Panc1 (cell line): Measurements from ENCODE around the gene SSR1. TPM values are rescaled to one million over a fixed set of nuclear protein-coding genes. Genes with fewer than 3 reads are reported as not detected.

Experiments
- ATAC-seq: fragments of 200-7000 bp; cut with Tn5 transposase; 2 replicates; pipeline ENCODE4 v1.9.1; 2020; ENCODE audit warnings: mild to moderate bottlenecking, moderate library complexity
- BruUV-seq: library from RNA; stranded (reverse); fragments of 400-500 nt; replicated peaks from 2 replicates; lab custom pipeline; 2021; lab: Mats Ljungman, UMichigan
- CTCF ChIA-PET: fragments of 300-600 bp; sonication (Branson Sonifier 250); formaldehyde crosslinking; loops from one replicate; lab custom pipeline; 2022; ENCODE audit warnings: antibody characterized with exemption; lab: Charles Lee
- POLR2A ChIA-PET: fragments of 300-600 bp; sonication (Branson Sonifier 250); formaldehyde crosslinking; loops from one replicate; lab custom pipeline; 2022; ENCODE audit warnings: antibody characterized with exemption; lab: Charles Lee
- DNase-seq: peaks from one replicate; pipeline ENCODE4 v3.0.0-alpha.2; 2010; ENCODE audit warnings: low read depth, low spot score
- H3K27ac ChIP-seq: 2 replicates; pipeline ENCODE4 v1.5.1; 2011; ENCODE audit warnings: mild to moderate bottlenecking, low read length, inconsistent platforms
- H3K27me3 ChIP-seq: fragments of 200-500 bp; sonication (Bioruptor generic); 2 replicates; pipeline ENCODE4 v1.6.0; 2014; ENCODE audit warnings: low read length, inconsistent platforms; ENCODE audit not compliant: control insufficient read depth, insufficient read depth
- H3K36me3 ChIP-seq: fragments of 200-500 bp; sonication (Bioruptor generic); 2 replicates; pipeline ENCODE4 v1.5.1; 2014; ENCODE audit warnings: inconsistent platforms, mild to moderate bottlenecking, low read length, moderate library complexity; ENCODE audit not compliant: control insufficient read depth, insufficient read depth
- H3K4me1 ChIP-seq: 2 replicates; pipeline ENCODE4 v1.5.1; 2011; ENCODE audit warnings: inconsistent platforms, mild to moderate bottlenecking, low read length, moderate library complexity; ENCODE audit not compliant: control insufficient read depth, insufficient read depth
- H3K4me3 ChIP-seq, 2 experiments: 2 replicates each; pipeline ENCODE4 v1.5.1; 2011 to 2012; ENCODE audit warnings: low read depth in 2 of 2, low read length in 2 of 2, mild to moderate bottlenecking in 2 of 2, inconsistent platforms in 1 of 2, moderate library complexity in 1 of 2
- H3K9me3 ChIP-seq: fragments of 200-500 bp; sonication (Bioruptor generic); 2 replicates; pipeline ENCODE4 v1.5.1; 2014; ENCODE audit warnings: low read depth, mild to moderate bottlenecking, inconsistent platforms, low read length, moderate library complexity; ENCODE audit not compliant: control insufficient read depth, insufficient read depth
- CTCF ChIP-seq: fragments of 450-650 bp; IDR thresholded peaks from 2 replicates; pipeline ENCODE4 v1.5.1; 2017; ENCODE audit warnings: mild to moderate bottlenecking
- POLR2AphosphoS5 ChIP-seq: IDR thresholded peaks from 2 replicates; pipeline ENCODE4 v1.6.1; 2012; ENCODE audit warnings: mild to moderate bottlenecking, low read depth, low read length, moderate library complexity
- REST ChIP-seq, 2 experiments: IDR thresholded peaks; 2 replicates each; pipeline ENCODE4 v1.6.1; 2011 to 2012; ENCODE audit warnings: low read depth in 2 of 2, control low read depth in 1 of 2, low read length in 1 of 2, mild to moderate bottlenecking in 1 of 2, moderate library complexity in 1 of 2; ENCODE audit not compliant: insufficient read depth in 1 of 2
- SIN3A ChIP-seq: IDR thresholded peaks from 2 replicates; pipeline ENCODE4 v1.6.1; 2012; ENCODE audit warnings: low read depth, mild to moderate bottlenecking, low read length, moderate library complexity, borderline replicate concordance; ENCODE audit not compliant: insufficient read depth
- TCF7L2 ChIP-seq: IDR thresholded peaks from 2 replicates; pipeline ENCODE4 v1.6.1; 2011; ENCODE audit warnings: mild to moderate bottlenecking, low read depth, low read length, inconsistent platforms
- in situ Hi-C: cut with HindIII; loops from 2 replicates; pipeline ENCODE4 v1.10.0; 2016; ENCODE audit warnings: low sequenced_read_pairs, low pct_unique_long_range_greater_than_20kb
- intact Hi-C: fragments of 100-400 bp; cut with micrococcal nuclease; formaldehyde crosslinking; loops from one replicate; pipeline ENCODE4 v1.10.0; 2022; ENCODE audit not compliant: unreplicated experiment
- total RNA-seq: library from RNA; stranded (reverse); gene quantifications from one replicate; pipeline ENCODE4 v1.2.1, GENCODE V29; 2021; ENCODE audit not compliant: unreplicated experiment

The SSR1 gene
- total RNA-seq, 1 experiment from 2014 or later, result 119 TPM

- H3K4me1 ChIP-seq, result no peaks in the 10 kb centered on the region
- no peak overlapping the region for H3K27ac ChIP-seq
- ChIA-PET CTCF (no interaction called here), POLR2A (no interaction called here)
- ATAC-seq (no peak), DNase-seq (no peak)
- H3K36me3 ChIP-seq, result no peaks in the 10 kb centered on the region
- no peak overlapping the region for H3K4me3 ChIP-seq
- intact Hi-C loops, result no loop called here
- TF ChIP-seq POLR2AphosphoS5 (no peak), SIN3A (no peak), CTCF (no peak), TCF7L2 (no peak), REST (IDR thresholded peaks at IDR 0.05; ENCODE audit: insufficient read depth in 1 of 2, low read depth in 2 of 2, low read length in 1 of 2) (no peak)
- no peaks in the 10 kb centered on the region for H3K27me3 ChIP-seq
- no peaks in the 10 kb centered on the region for H3K9me3 ChIP-seq
- no TSS peak for BruUV-seq
- in situ Hi-C loops, result no loop called here
These were observed 44.6 kb downstream of the SSR1 start for GRCh38 chr6:7268362-7268761.

DNA sequence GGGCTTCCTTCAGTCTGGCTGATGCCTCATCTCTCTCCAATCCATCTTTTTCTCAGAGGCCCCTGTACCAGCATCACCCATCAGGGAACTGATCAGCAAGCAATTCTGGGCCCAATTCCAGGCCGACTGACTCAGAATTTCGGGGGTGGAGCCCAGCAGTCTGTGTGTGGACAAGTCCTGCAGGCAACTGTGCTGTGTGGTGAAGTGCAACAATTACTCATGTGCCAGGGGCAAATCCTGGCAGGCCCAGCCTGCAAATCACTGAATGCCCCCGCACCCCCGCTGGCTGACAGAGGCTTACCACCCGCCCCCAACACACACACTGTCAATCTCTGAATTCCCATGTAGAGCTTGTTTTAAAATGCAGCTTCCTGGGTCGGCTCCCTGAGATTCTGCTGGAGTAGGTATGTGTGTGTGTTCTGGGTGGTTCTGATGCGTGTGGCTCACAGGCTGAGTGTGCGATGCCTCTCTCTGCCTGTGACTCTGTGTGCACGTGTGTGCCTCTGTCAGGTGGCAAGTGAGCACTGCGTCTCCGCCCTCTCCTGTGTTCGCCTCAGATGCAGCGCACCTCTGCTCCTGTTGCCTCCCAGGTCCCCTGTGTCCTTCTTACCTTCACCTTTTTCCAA is 45.4 kb downstream of the SSR1 start:
- intact Hi-C loops, result no loop called here
- no peak overlapping the region for H3K27ac ChIP-seq
- CTCF ChIA-PET, result no interaction called here
- TF ChIP-seq REST (IDR thresholded peaks at IDR 0.05; ENCODE audit: insufficient read depth in 1 of 2, low read depth in 2 of 2, low read length in 1 of 2) (no peak), POLR2AphosphoS5 (no peak), TCF7L2 (no peak), CTCF (no peak), SIN3A (no peak)
- no peaks in the 10 kb centered on the region for H3K27me3 ChIP-seq
- no peak for DNase-seq
- POLR2A ChIA-PET, result no interaction called here
- no peaks in the 10 kb centered on the region for H3K4me1 ChIP-seq
- no TSS peak for BruUV-seq
- H3K36me3 ChIP-seq, result no peaks in the 10 kb centered on the region
- no peak overlapping the region for H3K4me3 ChIP-seq
- ATAC-seq, result peak; percentile 89
- in situ Hi-C loops, result no loop called here
- no peaks in the 10 kb centered on the region for H3K9me3 ChIP-seq
